Mesenchymal stem cell (in vitro differentiated cells and primary cell): ENCODE measurements around the gene CLDN3.

Experiments
- DNase-seq: peaks from one replicate; pipeline ENCODE4 v3.0.0-alpha.2; 2013
- H2AFZ ChIP-seq: one replicate; pipeline ENCODE4 v1.6.1; 2013; ENCODE audit warnings: low read depth, mild to moderate bottlenecking, control low read depth, inconsistent platforms, low read length, moderate library complexity
- H2AK5ac ChIP-seq: 2 replicates; pipeline ENCODE4 v1.6.1; 2013; ENCODE audit warnings: low read length, moderate library complexity, mild to moderate bottlenecking, inconsistent platforms; ENCODE audit not compliant: severe bottlenecking
- H2BK120ac ChIP-seq: one replicate; pipeline ENCODE4 v1.6.1; 2013; ENCODE audit warnings: low read depth, mild to moderate bottlenecking, inconsistent platforms, low read length, moderate library complexity
- H2BK12ac ChIP-seq, 2 experiments: one replicate each; pipeline ENCODE4 v1.6.1; 2013; ENCODE audit warnings: inconsistent platforms in 2 of 2, low read length in 2 of 2, mild to moderate bottlenecking in 2 of 2, moderate library complexity in 2 of 2, control low read depth in 1 of 2
- H2BK15ac ChIP-seq: one replicate; pipeline ENCODE4 v1.6.1; 2013; ENCODE audit warnings: mild to moderate bottlenecking, low read depth, inconsistent platforms; ENCODE audit not compliant: poor library complexity, severe bottlenecking
- H2BK5ac ChIP-seq: 2 replicates; pipeline ENCODE4 v1.6.1; 2013; ENCODE audit warnings: low read depth, mild to moderate bottlenecking, low read length, control low read depth, inconsistent platforms; ENCODE audit not compliant: poor library complexity, severe bottlenecking
- H3K14ac ChIP-seq, 2 experiments: one replicate each; pipeline ENCODE4 v1.6.1; 2013; ENCODE audit warnings: inconsistent platforms in 2 of 2, low read length in 2 of 2, control low read depth in 1 of 2, mild to moderate bottlenecking in 1 of 2, moderate library complexity in 1 of 2
- H3K18ac ChIP-seq, 2 experiments: one replicate each; pipeline ENCODE4 v1.6.1; 2013; ENCODE audit warnings: inconsistent platforms in 2 of 2, low read length in 2 of 2, control low read depth in 1 of 2, low read depth in 1 of 2, mild to moderate bottlenecking in 1 of 2
- H3K23ac ChIP-seq, 2 experiments: one replicate each; pipeline ENCODE4 v1.6.1; 2013; ENCODE audit warnings: inconsistent platforms in 2 of 2, low read length in 2 of 2, mild to moderate bottlenecking in 2 of 2, moderate library complexity in 2 of 2, control low read depth in 1 of 2
- H3K27ac ChIP-seq: 2 replicates; pipeline ENCODE4 v1.5.1; 2013; ENCODE audit warnings: mild to moderate bottlenecking, moderate library complexity, low read length, control low read depth, inconsistent platforms; ENCODE audit not compliant: poor library complexity, severe bottlenecking
- H3K27me3 ChIP-seq, 2 experiments: 2 replicates each; pipeline versions ENCODE4 v1.6.1 to v1.7.0; 2013; ENCODE audit warnings: low read length in 2 of 2, mild to moderate bottlenecking in 2 of 2, moderate library complexity in 2 of 2, control low read depth in 1 of 2, inconsistent platforms in 1 of 2; ENCODE audit not compliant: control insufficient read depth in 1 of 2, insufficient read depth in 1 of 2
- H3K36me3 ChIP-seq, 2 experiments: 2 replicates each; pipeline versions ENCODE4 v1.6.1 to v1.7.0; 2013; ENCODE audit warnings: low read length in 2 of 2, control low read depth in 1 of 2, inconsistent platforms in 1 of 2, low read depth in 1 of 2, mild to moderate bottlenecking in 1 of 2; ENCODE audit not compliant: insufficient read depth in 2 of 2, control insufficient read depth in 1 of 2
- H3K4ac ChIP-seq, 2 experiments: one replicate each; pipeline ENCODE4 v1.6.1; 2013; ENCODE audit warnings: inconsistent platforms in 2 of 2, low read length in 2 of 2, mild to moderate bottlenecking in 2 of 2, moderate library complexity in 2 of 2, control low read depth in 1 of 2, low read depth in 1 of 2
- H3K4me1 ChIP-seq: 2 replicates; pipeline ENCODE4 v1.6.1; 2013; ENCODE audit warnings: low read depth, low read length, control low read depth; ENCODE audit not compliant: control insufficient read depth, insufficient read depth
- H3K4me2 ChIP-seq: 2 replicates; pipeline ENCODE4 v1.6.1; 2013; ENCODE audit warnings: low read length, mild to moderate bottlenecking, inconsistent platforms; ENCODE audit not compliant: poor library complexity, severe bottlenecking
- H3K4me3 ChIP-seq, 2 experiments: 2 replicates each; pipeline versions ENCODE4 v1.5.1 to v1.7.0; 2013; ENCODE audit warnings: low read length in 2 of 2, mild to moderate bottlenecking in 2 of 2, control low read depth in 1 of 2, low read depth in 1 of 2; ENCODE audit not compliant: insufficient read depth in 1 of 2
- H3K79me1 ChIP-seq: replicated peaks from 2 replicates; pipeline ENCODE4 v1.6.1; 2013; ENCODE audit warnings: mild to moderate bottlenecking, control low read depth, low read length, inconsistent platforms; ENCODE audit not compliant: poor library complexity, severe bottlenecking
- H3K9ac ChIP-seq: 2 replicates; pipeline ENCODE4 v1.7.0; 2013; ENCODE audit warnings: mild to moderate bottlenecking, low read length, moderate library complexity
- H3K9me3 ChIP-seq: 2 replicates; pipeline ENCODE4 v1.7.0; 2013; ENCODE audit warnings: mild to moderate bottlenecking, low read length; ENCODE audit not compliant: control insufficient read depth
- H4K8ac ChIP-seq: one replicate; pipeline ENCODE4 v1.6.1; 2013; ENCODE audit warnings: inconsistent platforms, mild to moderate bottlenecking, low read length, moderate library complexity
- H4K91ac ChIP-seq: one replicate; pipeline ENCODE4 v1.6.1; 2013; ENCODE audit warnings: mild to moderate bottlenecking, low read length, inconsistent platforms
- WGBS: methylation state at CpG from one replicate; pipeline ENCODE4 v1.1.7; 2013; ENCODE audit warnings: mixed read lengths; 5-methylcytosine and 5-hydroxymethylcytosine counted together

The CLDN3 gene

GRCh38 chr7:73773700-73774517 lies 3.8 kb upstream of the CLDN3 start:
- DNase-seq: no peak
- Histone ChIP-seq H3K9me3 (no peaks in the 10 kb centered on the region), H3K4me3 (no peak overlapping the region), H3K4me2 (no peak overlapping the region), H3K4me1 (peaks cover 13% of the 10 kb centered on the region), H3K36me3 (peaks cover 0 to 14% of the 10 kb centered on the region in 2 experiments), H3K27ac (no peak overlapping the region), H2BK120ac (no peak overlapping the region), H3K27me3 (peaks cover 19 to 22% of the 10 kb centered on the region in 2 experiments), H3K18ac (no peak overlapping the region), H4K8ac (no peak overlapping the region), H2AFZ (no peak overlapping the region), H3K23ac (no peak overlapping the region), H2BK15ac (no peak overlapping the region), H2BK12ac (no peak overlapping the region), H2BK5ac (no peak overlapping the region), H3K9ac (no peak overlapping the region), H4K91ac (no peak overlapping the region), H3K14ac (no peak overlapping the region), H3K4ac (no peak overlapping the region), H2AK5ac (no peak overlapping the region), H3K79me1 (no peaks in the 10 kb centered on the region)
- 74% methylated on average over 3 of the region's 6 CpGs for WGBS

DNA sequence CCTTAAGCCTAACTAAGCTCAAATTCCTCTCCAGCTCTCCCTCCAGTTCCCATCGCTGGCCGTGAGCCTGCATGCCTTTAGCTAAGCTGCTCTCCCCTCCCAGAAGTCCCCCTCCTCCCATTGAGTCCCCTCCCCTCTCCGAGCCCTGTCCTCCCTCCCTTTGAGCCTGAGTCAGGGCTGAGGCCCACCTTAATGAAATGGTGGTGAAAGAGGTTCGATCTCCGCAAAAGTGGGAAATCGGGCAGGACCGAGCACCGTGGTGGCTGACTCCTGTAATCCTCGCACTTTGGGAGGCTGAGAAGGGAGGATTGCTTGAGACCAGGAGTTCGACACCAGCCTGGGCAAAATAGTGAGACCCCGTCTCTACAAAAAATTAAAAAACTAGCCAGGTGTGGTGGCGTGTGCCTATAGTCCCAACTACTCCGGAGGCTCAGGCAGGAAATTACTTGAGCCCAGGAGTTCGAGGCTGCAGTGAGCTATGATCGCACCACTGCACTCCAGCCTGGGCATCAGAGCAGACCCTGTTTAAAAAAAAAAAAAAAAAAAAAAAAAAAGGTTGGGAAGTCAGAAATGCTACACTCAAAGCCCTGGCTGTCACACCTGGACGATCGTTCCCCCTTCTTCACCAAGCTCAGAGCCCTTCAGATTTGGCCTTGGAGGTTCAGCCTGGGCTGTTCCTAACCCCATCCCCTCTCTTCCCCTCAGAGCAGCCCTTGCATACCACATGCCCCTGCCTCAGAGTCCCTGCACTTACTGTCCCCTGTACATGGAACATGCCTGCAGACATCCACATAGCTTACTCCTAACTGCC lies 995 bp upstream of the CLDN3 start:
- 82% methylated on average over 16 of the region's 17 CpGs for WGBS
- Histone ChIP-seq H2AFZ (no peak overlapping the region), H3K4me1 (peaks cover 13% of the 10 kb centered on the region), H2AK5ac (no peak overlapping the region), H3K4me3 (no peak overlapping the region), H3K4ac (no peak overlapping the region), H3K27me3 (peaks cover 32 to 34% of the 10 kb centered on the region in 2 experiments), H4K91ac (no peak overlapping the region), H3K18ac (no peak overlapping the region), H3K14ac (no peak overlapping the region), H4K8ac (no peak overlapping the region), H2BK120ac (no peak overlapping the region), H2BK12ac (no peak overlapping the region), H2BK15ac (no peak overlapping the region), H3K9me3 (no peaks in the 10 kb centered on the region), H3K9ac (no peak overlapping the region), H3K23ac (no peak overlapping the region), H3K79me1 (no peaks in the 10 kb centered on the region), H3K36me3 (peaks cover 0 to 16% of the 10 kb centered on the region in 2 experiments), H2BK5ac (no peak overlapping the region), H3K4me2 (no peak overlapping the region), H3K27ac (no peak overlapping the region)
- DNase-seq: no peak

DNA sequence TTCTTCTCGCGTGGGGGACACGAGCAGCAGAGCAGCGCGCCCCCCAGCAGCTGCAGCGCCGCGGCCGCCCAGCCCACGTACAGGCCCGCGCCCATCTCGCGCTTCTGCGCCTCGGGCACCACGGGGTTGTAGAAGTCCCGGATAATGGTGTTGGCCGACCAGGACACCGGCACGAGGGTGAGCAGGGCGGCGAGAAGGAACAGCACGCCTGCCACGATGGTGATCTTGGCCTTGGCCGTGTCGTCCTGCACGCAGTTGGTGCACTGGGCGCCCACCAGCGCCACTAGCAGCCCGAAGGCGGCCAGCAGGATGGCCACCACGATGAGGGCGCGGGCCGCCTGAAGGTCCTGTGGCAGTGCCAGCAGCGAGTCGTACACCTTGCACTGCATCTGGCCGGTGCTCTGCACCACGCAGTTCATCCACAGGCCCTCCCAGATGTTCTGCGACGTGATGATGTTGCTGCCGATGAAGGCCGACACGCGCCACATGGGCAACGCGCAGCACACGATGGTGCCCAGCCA lies 529 bp downstream of the CLDN3 start:
- Histone ChIP-seq H2BK15ac (no peak overlapping the region), H3K27me3 (peaks cover 32 to 34% of the 10 kb centered on the region in 2 experiments), H3K14ac (no peak overlapping the region), H3K79me1 (no peaks in the 10 kb centered on the region), H3K4me2 (no peak overlapping the region), H3K4ac (no peak overlapping the region), H3K4me3 (peak overlapping the region in 1 of 2 experiments; percentile 27), H3K9ac (no peak overlapping the region), H2BK120ac (no peak overlapping the region), H2BK5ac (no peak overlapping the region), H2AK5ac (no peak overlapping the region), H3K27ac (no peak overlapping the region), H3K23ac (no peak overlapping the region), H3K36me3 (peaks cover 0 to 16% of the 10 kb centered on the region in 2 experiments), H2BK12ac (no peak overlapping the region), H3K18ac (no peak overlapping the region), H3K9me3 (no peaks in the 10 kb centered on the region), H4K8ac (no peak overlapping the region), H3K4me1 (peaks cover 13% of the 10 kb centered on the region), H2AFZ (no peak overlapping the region), H4K91ac (peak overlapping the region; percentile 32)
- DNase-seq: no peak
- 65% methylated on average over 49 of the region's 49 CpGs for WGBS
